ENCODE measurements around the gene DLGAP4. TPM values are rescaled to one million over a fixed set of nuclear protein-coding genes. Genes with fewer than 3 reads are reported as not detected.
"Not testable (repeated sequence)": the region's sequence is repeated elsewhere in the genome, so short reads cannot be mapped to it uniquely, and the experiment has no call there.

The DLGAP4 gene
- polyA plus RNA-seq, 1 experiment: 34.9 TPM

GRCh38 chr20:36555248-36555647 lies 249.1 kb downstream of the DLGAP4 start:
- ChIA-PET POLR2A (no interaction called here), CTCF (no interaction called here)
- no peak overlapping the region for H3K4me3 ChIP-seq (ENCODE audit: low read depth, low read length)
- H3K36me3 ChIP-seq (ENCODE audit: control insufficient read depth, insufficient read depth, low read length): no peaks in the 10 kb centered on the region
- no peaks in the 10 kb centered on the region for H3K27me3 ChIP-seq (ENCODE audit: control insufficient read depth, insufficient read depth, low read length)
- TF ChIP-seq, protein P1, sequence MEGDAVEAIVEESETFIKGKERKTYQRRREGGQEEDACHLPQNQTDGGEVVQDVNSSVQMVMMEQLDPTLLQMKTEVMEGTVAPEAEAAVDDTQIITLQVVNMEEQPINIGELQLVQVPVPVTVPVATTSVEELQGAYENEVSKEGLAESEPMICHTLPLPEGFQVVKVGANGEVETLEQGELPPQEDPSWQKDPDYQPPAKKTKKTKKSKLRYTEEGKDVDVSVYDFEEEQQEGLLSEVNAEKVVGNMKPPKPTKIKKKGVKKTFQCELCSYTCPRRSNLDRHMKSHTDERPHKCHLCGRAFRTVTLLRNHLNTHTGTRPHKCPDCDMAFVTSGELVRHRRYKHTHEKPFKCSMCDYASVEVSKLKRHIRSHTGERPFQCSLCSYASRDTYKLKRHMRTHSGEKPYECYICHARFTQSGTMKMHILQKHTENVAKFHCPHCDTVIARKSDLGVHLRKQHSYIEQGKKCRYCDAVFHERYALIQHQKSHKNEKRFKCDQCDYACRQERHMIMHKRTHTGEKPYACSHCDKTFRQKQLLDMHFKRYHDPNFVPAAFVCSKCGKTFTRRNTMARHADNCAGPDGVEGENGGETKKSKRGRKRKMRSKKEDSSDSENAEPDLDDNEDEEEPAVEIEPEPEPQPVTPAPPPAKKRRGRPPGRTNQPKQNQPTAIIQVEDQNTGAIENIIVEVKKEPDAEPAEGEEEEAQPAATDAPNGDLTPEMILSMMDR (IDR thresholded peaks at IDR 0.05; ENCODE audit: insufficient read depth, low read depth, low read length): no peak
- no peak for DNase-seq (ENCODE audit: low read depth)

GRCh38 chr20:36562724-36563123 lies 256.6 kb downstream of the DLGAP4 start:
- Histone ChIP-seq H3K36me3 (ENCODE audit: control insufficient read depth, insufficient read depth, low read length) (no peaks in the 10 kb centered on the region), H3K27me3 (ENCODE audit: control insufficient read depth, insufficient read depth, low read length) (no peaks in the 10 kb centered on the region), H3K4me3 (ENCODE audit: low read depth, low read length) (no peak overlapping the region)
- TF ChIP-seq, protein P1 (IDR thresholded peaks at IDR 0.05; ENCODE audit: insufficient read depth, low read depth, low read length): no peak
- CTCF ChIA-PET: interaction anchor here (1.6 to 1.7 kb wide), 2 partner anchors 12 to 43 kb away, joined by 6 to 8 read pairs; partner anchors contain the start of gene RAB5IF
- no peak for DNase-seq (ENCODE audit: low read depth)
- POLR2A ChIA-PET: no interaction called here

DNA sequence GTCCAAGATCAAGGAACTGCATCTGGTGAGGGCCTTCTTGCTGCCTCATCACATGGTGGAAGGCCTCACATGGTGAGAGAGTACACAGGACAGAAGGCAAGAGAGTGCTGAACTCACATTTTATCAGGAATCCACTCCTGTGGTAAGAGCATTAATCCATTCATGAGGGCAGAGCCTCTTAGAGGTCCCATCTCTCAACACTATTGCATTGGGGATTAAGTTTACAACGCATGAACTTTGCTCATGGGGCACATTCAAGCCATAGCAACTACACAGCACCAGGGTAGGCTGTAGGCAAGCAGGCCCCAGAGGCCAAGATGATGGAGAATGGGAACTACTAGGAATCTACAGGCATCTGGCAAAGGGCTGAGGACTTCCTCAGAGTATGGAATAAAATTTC lies 257.2 kb downstream of the DLGAP4 start:
- Histone ChIP-seq H3K27me3 (ENCODE audit: control insufficient read depth, insufficient read depth, low read length) (no peaks in the 10 kb centered on the region), H3K4me3 (ENCODE audit: low read depth, low read length) (no peak overlapping the region), H3K36me3 (ENCODE audit: control insufficient read depth, insufficient read depth, low read length) (no peaks in the 10 kb centered on the region)
- TF ChIP-seq, protein P1 (IDR thresholded peaks at IDR 0.05; ENCODE audit: insufficient read depth, low read depth, low read length): no peak
- CTCF ChIA-PET: no interaction called here
- no peak for DNase-seq (ENCODE audit: low read depth)
- POLR2A ChIA-PET: no interaction called here

DNA sequence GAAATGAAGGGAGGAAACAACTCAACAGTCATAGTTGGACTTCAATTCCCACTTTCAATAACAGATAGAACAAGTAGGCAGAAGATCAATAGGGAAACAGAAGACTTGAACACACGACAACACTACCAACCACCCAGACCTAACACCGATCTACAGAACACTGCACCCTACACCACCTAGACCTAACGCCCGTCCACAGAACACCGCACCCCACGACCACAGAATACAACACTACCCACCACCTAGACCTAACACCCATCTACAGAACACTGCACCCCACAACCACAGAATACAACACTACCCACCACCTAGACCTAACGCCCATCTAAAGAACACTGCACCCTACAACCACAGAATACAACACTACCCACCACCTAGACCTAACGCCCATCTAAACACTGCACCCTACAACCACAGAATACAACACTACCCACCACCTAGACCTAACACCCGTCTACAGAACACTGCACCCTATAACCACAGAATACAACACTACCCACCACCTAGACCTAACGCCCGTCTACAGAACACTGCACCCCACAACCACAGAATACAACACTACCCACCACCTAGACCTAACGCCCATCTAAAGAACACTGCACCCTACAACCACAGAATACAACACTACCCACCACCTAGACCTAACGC lies 258.1 kb downstream of the DLGAP4 start:
- CTCF ChIA-PET; DNase-seq (ENCODE audit: low read depth); H3K27me3 ChIP-seq (ENCODE audit: control insufficient read depth, insufficient read depth, low read length); POLR2A ChIA-PET; H3K36me3 ChIP-seq (ENCODE audit: control insufficient read depth, insufficient read depth, low read length); H3K4me3 ChIP-seq (ENCODE audit: low read depth, low read length): not testable (repeated sequence)

DNA sequence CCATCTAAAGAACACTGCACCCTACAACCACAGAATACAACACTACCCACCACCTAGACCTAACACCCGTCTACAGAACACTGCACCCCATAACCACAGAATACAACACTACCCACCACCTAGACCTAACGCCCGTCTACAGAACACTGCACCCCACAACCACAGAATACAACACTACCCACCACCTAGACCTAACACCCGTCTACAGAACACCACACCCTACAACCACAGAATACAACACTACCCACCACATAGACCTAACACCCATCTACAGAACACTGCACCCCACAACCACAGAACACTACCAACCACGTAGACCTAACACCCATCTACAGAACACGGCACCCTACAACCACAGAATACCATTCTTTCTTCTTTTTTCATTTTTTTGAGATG lies 258.6 kb downstream of the DLGAP4 start:
- DNase-seq (ENCODE audit: low read depth); H3K27me3 ChIP-seq (ENCODE audit: control insufficient read depth, insufficient read depth, low read length); POLR2A ChIA-PET; H3K36me3 ChIP-seq (ENCODE audit: control insufficient read depth, insufficient read depth, low read length); H3K4me3 ChIP-seq (ENCODE audit: low read depth, low read length); CTCF ChIA-PET: not testable (repeated sequence)

GRCh38 chr20:36565520-36565919 lies 259.4 kb downstream of the DLGAP4 start:
- Histone ChIP-seq H3K27me3 (ENCODE audit: control insufficient read depth, insufficient read depth, low read length) (no peaks in the 10 kb centered on the region), H3K4me3 (ENCODE audit: low read depth, low read length) (no peak overlapping the region), H3K36me3 (ENCODE audit: control insufficient read depth, insufficient read depth, low read length) (no peaks in the 10 kb centered on the region)
- POLR2A ChIA-PET: no interaction called here
- CTCF ChIA-PET: no interaction called here
- DNase-seq (ENCODE audit: low read depth): no peak
- TF ChIP-seq, protein P1 (IDR thresholded peaks at IDR 0.05; ENCODE audit: insufficient read depth, low read depth, low read length): no peak
